Endometrial microvascular endothelial cells (primary cell): ENCODE results near the gene CSK. TPM values are rescaled to one million over a fixed set of nuclear protein-coding genes. Genes with fewer than 3 reads are reported as not detected.

Experiments
- in situ Hi-C: cut with HindIII; loops from 2 replicates; pipeline ENCODE4 v1.10.0; 2017; ENCODE audit warnings: low sequenced_read_pairs, low pct_unique_long_range_greater_than_20kb; ENCODE audit errors: inconsistent ontology term
- total RNA-seq: library from RNA; depleted of rRNA; stranded (reverse); fragments of >200 nt; gene quantifications from one replicate; pipeline ENCODE4 v1.2.3, GENCODE V29; 2015; ENCODE audit errors: inconsistent ontology term

CSK gene
- total RNA-seq, 1 donor from 2014 or later: 35.7 TPM

DNA sequence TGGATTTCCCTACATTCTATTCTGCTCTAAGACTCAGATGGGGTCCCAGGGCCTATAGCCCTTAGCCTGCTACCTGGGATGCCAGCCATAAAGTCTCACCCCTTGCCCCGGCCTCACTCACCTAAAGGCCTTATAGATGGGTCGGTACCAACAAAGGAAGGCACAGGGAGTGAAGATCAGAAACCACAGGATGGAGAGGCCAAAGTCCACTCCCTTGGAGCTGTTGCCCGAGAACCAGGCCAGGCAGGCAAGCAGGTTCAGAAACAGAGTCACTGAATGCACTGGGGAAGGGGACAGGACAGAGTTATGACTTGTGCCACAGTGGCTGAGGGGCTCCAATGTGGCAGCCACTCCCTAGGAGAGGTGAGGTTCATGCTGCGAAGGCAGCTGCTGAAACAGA is 68.5 kb downstream of the CSK start:
- in situ Hi-C loops: no loop called here

DNA sequence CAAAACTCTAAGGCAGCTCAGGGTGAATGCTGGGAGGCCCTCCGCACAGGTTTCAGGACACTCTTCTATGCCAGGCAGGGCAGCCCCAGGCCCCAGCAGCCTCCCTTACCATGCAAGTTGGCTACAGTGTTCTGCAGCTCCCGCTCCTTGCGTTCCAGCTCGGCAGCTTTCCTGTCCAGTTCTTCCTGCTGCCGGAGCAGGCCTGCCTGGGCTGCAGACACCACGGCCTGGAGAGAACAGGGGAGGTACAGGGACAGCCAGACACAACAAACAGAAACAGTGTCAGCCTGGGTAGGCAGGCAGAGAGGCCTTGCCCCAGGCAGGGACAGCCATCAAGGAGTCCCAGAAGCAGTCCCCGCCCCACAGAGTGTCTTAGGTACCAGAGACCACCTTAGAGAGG is 70.1 kb downstream of the CSK start:
- in situ Hi-C loops: no loop called here

Other genes starting within 250 kb of the CSK start
- gene ARID3B, start 240.9 kb upstream of the CSK start, total RNA-seq: 3.6 TPM
- 91.1 TPM for gene CLK3, start 166.2 kb upstream of the CSK start, total RNA-seq
- gene EDC3, start 86.1 kb upstream of the CSK start, total RNA-seq: 14.2 TPM
- gene CYP1A1, start 56.6 kb upstream of the CSK start, total RNA-seq: 0.37 TPM
- gene CYP1A2, start 33.2 kb upstream of the CSK start, total RNA-seq: not detected
- gene LMAN1L, start 30.8 kb downstream of the CSK start, total RNA-seq: not detected
- not detected for gene CPLX3, start 44.5 kb downstream of the CSK start, total RNA-seq
- gene ULK3, start 61.1 kb downstream of the CSK start, total RNA-seq: 40.2 TPM
- gene SCAMP2, start 91.3 kb downstream of the CSK start, total RNA-seq: 93.2 TPM
- 48.7 TPM for gene MPI, start 108.0 kb downstream of the CSK start, total RNA-seq
- gene FAM219B, start 124.8 kb downstream of the CSK start, total RNA-seq: 30.4 TPM
- 116 TPM for gene COX5A, start 156.0 kb downstream of the CSK start, total RNA-seq
- 11.8 TPM for gene RPP25, start 174.7 kb downstream of the CSK start, total RNA-seq
- 27.4 TPM for gene SCAMP5, start 213.5 kb downstream of the CSK start, total RNA-seq
- 29.0 TPM for gene PPCDC, start 241.5 kb downstream of the CSK start, total RNA-seq